IPS DF 4.7 (cell line): Measurements from ENCODE around the gene CAMK1D.

Experiments
- DNase-seq: peaks from one replicate; pipeline ENCODE4 v3.0.0-alpha.2; 2013; ENCODE audit warnings: low spot score; ENCODE audit errors: extremely low read depth

Gene CAMK1D

DNA sequence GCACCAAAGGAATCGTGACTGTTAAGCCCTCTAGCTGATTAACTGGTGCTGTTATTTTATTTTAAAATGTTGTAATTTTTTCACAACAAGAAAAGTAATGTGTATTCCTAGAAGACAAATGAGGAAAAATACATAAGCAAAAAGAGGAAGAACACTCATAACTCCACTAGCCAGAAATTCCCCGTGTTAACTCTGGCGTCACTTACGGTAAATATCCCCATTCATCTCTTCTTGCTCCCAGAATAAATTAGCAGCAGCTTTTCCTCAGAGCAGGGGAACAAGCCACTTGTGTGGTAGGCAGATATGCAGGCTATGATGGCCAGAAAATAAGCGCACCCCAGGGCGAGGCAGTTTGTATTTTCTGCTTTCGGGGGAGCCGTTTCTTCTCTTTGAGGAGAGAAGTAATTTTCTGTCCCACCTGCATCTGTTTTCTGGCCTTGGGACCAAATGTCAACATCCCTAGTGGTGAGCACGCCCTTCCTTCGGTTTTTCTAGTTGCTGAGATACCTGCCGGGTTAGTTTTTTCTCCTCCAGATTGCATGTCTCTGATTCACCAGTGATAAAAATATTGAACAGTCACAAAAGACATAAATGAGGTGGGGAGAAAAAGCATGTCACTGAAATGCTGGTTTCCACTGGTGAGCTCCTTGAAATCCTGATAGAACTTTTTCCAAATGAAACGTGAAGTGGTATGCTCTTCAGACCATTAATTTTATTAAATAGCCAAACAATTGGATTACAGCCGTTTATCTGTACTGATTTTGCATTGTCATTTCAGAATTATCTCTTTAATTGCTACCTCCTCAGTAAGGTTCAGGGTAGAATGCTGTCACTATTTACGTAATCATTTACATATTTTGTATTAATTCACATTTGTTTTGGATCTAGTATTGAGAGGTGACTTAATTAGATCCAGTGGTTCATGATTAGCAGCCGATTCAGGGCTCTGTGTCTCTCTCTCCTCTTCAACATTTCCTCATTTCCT lies 268.1 kb downstream of the CAMK1D start:
- no peak for DNase-seq

DNA sequence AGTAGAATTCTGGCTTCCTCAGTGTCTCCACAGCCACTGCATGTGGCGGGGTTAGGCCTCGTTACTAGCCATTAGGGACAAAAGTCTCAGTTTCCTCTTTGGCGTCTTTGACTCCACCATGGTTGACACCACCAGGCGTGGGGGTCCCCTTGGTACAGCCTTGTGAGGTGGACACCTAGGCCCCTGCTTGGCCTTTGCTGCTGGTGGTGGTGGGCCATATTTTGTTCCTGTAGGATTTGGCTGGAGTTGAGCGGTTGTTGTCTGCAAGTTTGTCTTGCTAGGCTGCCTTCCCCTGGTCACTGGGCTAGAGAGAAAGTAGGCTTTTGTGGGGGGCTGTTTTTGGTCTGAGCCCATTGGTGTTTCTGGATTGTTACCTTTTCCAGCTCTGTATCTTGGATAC lies 272.7 kb downstream of the CAMK1D start:
- no peak for DNase-seq

DNA sequence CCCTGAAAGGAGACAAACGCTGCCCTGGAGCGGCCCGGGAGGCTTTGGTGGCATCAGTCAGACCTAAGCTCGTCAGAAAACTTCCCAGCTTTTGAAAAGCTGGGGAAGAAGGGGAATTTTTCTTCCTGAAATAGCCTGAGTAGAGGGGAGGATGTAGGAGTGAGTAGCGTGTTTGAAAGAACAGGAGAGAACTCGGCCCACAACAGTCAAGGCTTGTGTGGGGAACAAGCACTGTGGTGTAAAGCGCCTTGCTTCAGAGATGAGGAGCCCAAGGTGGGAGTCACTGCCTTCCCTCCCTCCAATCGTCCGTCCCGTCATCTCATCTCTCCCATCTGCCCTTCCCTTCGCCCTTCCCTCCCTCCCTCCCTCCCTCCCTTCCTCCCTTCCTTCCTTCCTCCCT lies 273.3 kb downstream of the CAMK1D start:
- DNase-seq = no peak

DNA sequence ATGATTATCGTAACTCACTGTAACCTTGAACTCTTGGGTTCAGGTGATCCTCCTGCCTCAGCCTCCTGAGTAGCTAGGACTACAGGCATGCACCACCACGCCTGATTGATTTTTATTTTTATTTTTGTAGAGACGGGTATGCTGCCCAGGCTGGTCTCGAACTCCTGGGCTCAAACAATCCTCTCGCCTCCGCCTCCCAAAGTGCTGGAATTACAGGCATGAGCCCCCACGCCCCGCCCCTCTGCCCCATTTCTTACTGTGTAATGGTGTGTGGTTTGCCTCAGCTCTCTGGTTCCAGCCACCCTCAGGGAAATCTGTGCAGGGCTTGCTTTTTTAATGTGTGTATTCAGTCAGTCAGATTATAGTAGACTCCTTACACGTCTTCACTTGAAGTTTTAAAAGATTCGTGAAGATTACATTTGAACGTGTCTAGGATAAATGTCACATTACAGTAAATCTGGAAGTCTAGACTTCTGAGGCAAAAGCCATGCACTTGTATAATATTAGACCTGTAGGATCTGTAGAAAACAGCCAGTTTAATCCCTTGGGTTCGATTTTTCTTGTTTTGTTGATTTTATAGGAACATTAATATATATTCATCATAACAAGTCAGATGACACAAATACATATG lies 276.2 kb downstream of the CAMK1D start:
- DNase-seq = no peak

DNA sequence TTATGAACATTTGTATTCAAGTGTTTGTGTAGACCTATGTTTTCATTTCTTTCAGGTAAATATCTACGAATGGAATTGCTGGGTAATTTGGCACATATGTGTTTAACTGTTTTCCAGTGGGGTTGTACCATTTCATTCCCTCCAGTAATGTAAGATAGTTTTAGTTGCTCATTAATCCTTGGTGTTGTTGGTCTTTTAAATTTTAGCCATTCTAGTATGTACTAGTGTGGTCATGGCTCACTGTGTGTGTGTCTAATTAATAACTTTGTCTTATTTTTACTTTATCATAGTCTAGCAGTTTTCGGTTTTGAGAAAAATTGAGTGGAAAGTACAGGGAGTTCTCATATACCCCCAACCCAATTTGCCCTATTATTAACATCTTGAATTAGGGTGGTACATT lies 278.8 kb downstream of the CAMK1D start:
- DNase-seq = no peak

DNA sequence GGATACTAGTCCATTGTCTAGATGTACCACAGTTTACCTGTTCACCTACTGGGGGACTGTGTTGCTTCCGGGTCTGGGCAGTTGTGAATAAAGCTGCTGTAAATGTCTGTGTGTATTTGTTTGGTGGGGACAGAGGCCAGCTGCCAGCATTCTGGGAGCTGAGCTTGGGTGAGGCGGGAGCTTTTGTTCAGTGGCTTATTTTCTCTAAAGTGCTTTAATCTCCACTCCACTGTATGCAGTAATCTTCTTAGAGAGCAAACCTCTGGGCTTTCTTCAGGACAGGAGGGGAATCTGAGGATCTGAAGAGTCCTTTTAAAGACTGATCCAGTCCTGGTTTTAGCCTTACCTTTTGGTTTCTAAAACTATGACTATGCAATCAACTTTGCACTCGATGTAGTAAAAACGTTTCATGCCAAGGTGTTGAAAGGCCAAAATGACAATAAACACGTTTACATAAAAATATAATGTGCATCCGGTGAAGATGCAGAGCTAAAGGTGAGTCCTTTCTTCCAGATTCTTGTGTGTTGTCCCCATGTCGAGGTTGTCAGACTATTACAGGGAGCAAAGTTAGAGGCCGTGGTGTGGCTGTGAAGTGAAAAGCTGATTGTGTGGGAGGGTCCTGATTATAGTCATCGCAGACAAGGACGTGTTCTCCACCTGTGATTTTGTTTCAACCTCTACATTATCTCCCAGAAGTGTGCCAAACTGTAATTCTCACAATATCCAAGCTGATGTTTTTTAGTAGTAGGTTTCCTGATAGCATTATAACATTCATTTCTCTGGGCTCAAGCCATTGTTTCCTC lies 279.8 kb downstream of the CAMK1D start:
- no peak for DNase-seq

DNA sequence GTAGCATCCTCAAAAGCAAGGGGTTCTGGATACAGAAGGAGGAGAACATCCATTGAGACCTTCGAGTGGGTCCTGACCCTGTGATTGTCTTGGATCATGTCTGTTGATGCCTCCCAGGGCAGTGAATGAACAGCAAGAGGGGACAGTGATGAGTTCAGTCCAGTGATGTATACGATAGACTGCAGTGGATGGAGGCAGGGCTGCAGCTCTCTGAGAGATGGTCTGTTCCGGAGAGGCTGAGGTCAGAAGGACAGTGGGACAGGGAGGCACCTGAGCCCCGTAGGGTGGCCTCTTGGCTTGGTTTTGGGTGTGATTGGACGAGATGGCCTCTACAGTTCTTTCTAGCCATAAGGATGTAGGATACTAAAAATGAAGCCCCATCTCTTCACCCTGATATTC lies 280.4 kb downstream of the CAMK1D start:
- DNase-seq = no peak

DNA sequence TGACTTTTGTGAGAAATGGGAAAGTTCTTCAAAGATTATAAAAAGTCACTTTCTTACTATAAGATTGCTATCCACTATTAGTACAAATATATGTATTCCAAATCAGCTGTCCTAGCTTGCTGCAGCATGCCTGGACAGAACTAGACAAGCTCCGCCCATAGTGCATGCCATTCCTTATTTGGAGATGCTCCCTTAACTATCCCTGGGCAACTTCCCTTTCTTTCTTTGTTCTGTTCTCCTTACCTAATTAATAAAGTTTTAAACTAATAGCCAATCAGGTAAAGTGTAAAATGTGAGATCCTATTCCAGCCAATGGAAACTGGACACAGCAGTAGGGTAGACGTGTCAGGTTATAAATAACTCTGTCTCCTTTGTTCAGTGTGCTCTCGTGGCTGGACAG lies 281.9 kb downstream of the CAMK1D start:
- DNase-seq = no peak

DNA sequence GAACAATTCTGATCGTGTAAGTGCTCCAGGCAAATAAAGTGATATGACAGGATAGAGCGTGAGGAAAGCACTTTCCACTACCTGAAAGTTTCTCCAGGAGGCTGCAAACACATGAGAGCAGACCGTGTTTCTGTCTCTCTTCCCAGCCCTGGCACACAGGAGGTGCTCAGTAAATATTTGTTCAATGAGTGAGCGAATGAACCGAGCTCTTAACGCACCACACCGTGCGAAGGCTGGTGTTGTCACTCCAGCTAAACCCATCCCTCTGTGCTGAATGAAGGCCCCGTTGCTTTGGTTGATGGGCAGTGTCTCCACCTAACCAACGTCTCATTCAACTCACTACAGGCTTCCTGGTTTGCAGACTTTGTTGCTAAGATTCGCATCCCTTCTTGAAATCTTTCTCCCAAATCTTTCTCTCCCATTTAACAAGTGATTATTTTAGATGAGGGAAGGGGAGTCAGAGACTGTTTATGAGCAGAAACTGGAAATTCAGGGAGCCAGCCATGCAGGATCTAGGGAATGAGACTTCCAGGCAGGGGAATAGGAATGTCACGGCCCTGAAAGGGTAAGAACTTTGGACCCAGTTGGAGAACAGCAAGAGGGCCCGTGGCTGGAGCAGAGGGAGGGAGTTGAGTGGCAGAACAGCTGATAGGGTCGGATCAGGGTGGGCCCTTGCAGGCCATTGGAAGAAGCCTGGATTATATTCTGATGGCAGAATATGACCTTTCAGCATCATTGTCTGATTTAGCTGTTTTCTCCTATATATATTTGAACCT lies 282.6 kb downstream of the CAMK1D start:
- DNase-seq = no peak

DNA sequence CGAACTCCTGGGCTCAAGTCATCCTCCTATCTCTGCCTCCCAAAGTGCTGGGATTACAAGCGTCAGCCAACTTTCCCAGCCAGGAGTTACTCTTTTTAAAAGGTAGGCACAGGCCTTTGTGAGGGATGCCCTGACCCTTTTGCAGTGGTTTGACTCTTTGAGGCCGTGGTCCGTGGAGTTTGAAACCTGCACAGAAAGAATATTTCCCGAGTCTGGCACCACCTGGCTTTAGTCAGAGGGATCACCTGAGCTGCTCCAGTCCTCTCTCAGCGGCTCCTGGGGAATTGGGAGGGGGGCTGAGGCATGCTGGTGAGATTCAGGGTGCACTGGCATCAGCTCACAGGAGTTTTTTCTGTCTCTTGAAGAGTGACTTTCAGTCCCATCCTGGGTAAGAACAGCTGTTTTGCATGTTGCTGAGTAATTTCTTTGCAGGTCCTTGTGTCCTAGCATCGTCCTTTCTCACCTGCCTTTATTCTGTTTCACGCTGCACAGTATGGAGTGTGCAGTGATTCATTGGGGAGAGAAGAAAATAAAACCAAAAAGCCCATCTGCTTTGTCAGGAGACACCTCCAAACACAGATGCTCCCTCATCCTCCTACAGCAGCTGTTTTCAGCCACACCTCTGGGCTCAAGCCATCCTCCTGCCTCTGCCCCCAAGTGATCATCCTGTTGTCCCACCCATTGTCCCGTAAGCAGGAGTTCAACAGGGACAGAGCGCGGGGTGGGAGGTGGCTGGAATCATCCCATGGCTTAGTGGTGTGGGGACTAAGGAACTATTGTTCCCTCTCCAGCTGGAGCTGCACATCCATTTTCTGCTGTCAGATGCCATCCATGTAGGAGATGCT lies 284.7 kb downstream of the CAMK1D start:
- no peak for DNase-seq

DNA sequence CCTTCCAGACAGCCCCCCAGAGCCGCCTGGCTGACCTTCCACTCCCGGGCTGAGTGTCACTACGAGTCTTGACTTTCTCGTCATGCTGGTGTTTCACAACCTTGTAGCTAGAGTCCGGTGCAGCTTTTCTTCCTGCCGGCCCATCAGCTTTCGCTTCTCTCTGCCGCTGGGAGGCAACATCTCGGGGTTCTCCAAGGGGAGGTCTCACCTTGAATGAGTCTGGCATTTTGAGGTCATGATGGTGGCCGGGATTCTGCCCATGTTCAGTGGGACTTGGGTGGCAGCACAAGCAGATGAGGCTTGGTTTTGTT lies 285.2 kb downstream of the CAMK1D start:
- no peak for DNase-seq

DNA sequence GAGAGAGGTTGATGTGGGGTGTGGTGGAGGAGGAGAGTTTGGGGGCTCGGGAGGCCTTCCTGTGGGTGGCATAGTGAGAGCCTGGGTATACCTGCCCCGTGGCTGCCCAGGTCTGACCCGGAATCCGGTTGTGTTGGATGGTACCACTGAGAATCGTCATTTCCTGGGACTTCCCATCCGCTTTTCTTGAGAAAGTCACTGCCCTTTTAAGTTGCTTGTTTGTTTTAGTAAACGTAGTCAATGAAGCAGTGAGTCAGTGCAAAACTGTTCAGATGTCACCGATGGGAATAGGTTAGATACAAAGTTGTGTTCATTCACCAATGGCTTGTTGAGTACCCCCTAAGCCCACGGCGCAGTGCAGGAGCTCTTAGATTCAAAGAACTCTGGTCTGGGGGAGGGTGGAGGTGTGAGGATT lies 285.8 kb downstream of the CAMK1D start:
- DNase-seq = no peak

DNA sequence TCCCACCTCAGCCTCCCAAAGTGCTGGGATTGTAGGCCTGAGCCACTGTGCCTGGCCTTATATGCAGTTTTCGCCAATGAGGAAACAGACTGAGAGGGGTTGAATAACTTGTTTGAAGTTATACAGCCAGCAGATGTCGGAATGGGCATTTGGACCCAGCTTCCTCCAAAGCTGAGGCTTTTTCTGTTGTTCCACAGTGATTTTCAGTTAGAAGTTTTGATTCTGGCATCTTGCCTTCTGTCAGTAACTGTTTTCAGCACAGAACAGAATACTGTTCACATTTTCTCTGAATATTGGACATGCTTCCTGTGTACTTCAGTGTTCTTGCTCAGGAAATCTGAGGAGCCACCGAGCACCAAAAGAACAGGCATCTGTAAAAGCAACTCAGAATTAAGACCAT lies 287.2 kb downstream of the CAMK1D start:
- DNase-seq = no peak

DNA sequence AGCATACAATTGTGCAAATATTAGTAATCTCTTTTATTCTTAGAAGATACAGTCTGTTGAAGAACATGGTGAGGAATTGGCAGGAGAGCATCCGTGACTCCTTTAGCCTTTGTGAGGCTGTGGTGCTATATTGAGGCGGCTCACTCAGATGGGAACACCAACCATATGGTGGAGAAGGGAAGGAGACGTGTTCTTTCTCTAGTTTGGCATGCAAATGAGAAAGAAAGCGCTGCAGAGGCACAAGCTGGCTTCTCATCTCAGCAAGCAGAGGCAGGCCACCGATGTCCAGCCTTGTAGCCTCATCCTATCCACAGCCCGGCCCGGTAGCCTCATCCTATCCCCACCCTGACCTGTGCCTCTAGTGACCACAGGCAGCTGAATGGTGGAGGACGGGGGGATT lies 288.3 kb downstream of the CAMK1D start:
- DNase-seq = no peak

DNA sequence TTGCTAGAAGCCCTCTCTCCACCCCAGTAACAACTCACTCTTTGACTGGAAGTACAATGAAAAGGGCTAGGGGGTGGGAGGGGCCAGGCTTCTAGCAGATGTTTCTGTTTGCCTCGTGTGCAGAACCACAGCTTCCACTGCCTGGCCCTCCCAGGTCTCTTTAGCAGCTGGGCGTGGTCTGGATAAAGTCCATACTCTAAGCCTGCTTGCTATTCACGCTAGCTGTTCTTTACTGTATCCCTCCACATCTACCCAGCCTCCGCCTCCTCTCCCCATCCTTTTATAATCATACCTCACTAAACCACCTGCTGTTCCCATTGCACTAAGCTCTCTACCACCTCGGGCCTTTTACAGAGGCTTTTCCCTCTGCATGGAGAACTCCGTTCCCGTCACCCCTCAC lies 288.8 kb downstream of the CAMK1D start:
- DNase-seq = no peak

DNA sequence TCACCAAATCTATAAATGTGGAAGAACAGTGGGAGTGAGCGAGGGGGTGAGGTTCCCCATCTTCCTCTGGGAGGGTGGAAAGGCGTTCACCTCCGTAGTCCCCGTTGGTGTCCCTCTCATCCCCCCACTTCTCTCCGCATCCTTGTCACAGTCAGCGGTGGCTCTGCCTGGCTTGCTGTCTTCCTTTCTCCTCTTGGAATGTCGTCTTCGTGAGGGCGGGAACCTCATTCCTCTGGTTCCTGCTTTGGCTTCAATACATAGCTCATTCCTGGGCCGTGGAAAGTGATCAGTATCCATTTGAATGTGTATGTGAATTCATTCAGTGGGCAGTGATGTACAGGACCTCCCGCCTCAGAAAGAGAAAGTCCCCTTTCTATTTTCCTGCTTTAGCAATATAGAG lies 289.4 kb downstream of the CAMK1D start:
- no peak for DNase-seq

DNA sequence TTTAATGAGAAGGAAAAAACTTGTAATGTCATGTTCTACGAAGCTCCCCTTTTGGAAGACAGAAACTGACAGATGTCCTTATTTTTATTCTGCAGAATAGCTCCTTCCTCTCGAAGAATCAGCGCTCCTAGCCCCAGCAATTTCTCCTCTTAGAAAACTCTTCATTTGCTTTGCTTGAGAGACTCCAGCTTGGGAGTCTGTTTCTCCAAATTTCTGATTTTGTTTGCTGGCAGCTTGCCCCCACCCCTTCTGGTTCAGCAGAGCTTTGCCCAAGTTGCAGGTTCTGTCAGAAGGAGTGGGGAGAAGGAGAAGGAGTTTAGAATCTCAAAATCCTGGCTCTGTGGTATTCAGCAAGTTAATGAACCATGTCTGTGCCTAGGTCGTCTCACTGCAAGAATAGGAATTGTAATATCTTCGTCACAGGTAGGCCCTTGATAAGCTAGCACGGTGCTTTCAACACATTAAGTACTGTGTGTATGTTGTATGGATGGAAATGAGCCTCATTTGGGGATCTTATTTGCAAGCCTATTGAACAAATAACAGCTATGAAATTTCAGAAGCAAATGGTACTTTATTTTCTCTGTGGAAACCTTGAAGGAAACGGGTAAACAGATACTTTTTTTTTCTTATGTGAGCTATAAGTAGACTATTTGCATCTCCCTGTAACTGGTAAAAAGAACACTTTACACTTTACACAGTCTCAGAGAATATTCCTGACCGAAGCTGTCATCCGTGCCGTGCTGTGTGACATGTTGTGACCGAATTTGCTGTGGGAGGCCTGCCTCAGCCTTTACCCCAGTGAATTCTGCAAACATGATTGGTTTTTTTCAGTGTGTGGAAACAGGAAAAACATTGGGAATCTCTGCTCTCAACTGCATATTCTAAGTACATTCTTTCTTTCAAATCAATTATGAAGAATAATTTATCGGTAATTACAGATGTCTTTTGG lies 290.9 kb downstream of the CAMK1D start:
- no peak for DNase-seq

DNA sequence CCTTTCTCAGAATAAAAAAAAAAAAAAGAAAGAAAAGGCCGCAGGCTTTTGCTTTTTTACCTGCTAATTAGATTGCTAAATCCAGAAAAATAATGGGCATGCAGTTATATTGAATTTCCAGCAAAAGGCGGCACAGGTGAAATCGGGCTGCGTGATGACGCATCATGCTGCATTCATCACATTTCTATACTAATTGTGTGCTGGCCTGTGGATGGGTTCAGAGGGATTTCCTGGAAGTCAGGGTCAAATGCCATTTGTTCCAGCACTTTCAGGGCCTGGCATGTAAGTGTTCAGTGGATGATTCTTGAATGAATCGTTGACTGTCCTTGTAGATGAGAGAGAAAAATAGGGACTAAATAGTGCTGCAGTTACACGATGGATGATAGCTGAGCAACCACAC lies 292.7 kb downstream of the CAMK1D start:
- no peak for DNase-seq

DNA sequence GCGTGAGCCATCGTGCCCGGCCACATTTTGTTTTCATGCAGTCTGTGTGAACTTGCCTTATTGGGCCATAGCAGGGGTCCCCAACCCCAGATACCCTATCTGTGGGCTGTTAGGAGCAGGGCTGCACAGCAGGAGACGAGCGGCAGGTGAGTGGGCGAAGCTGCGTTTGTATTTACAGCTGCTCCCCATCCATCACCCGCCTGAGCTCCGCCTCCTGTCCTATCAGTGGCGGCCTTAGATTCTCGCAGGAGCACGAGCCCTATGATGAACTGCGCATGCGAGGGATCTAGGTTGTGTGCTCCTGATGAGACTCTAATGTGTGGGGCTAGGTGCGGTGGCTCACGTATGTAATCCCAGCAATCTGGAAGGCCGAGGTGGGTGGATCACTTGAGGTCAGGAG lies 293.9 kb downstream of the CAMK1D start:
- no peak for DNase-seq
